ENCODE data around the gene CYP39A1.

Gene CYP39A1

DNA sequence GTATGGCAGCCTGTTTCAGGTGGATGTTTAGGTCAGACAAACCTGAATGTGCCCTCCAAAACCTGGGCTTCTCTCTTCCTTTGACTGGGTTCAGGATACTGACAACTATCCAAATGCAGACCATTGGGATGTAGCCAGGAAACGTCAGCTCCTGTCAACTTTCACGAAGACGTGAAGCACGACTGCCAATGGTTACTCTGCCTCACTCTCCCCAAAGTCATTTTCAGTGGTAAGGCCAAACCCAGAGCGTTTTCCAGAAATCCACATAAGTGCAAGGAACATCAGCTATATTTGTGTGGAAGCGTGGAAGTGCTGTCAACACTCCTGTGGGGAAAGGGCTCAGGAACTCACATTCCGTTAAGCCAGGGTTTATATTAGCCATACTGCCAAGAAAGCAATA, 141.3 kb downstream of the CYP39A1 start:
- Histone ChIP-seq H3K9ac (ENCODE audit: low read length) (no peak overlapping the region), H4K91ac (ENCODE audit: low read depth, low read length) (no peak overlapping the region), H4K8ac (ENCODE audit: low read depth, low read length) (no peak overlapping the region)

DNA sequence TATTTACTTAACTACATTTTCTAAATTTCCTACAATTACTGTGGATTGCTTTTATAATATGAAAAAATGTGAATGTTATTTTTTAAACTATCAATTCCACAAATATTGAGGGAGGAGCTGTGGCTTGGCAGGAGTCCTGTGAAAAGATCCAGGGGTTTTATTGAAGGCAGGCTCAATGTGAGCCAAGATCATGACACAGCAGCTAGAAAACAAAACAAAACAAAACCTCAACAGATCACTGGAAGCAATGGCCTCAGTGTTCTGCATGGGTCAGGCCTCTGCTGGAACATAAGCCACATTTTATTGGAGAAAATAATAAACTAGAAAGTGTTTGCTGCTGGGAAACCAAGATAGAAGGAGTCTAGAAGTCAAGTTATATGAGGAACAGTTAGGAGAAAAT, 142.0 kb downstream of the CYP39A1 start:
- Histone ChIP-seq H4K12ac (ENCODE audit: low read depth, low read length) (no peak overlapping the region), H3K79me1 (ENCODE audit: low read length) (no peaks in the 10 kb centered on the region), H2BK120ac (ENCODE audit: insufficient read depth, low read length, poor library complexity) (no peak overlapping the region), H3K27ac (ENCODE audit: low read depth, low read length) (no peak overlapping the region), H3K18ac (ENCODE audit: low read length) (no peak overlapping the region), H4K8ac (ENCODE audit: low read depth, low read length) (no peak overlapping the region), H2AK5ac (ENCODE audit: low read length) (no peak overlapping the region), H3K9ac (ENCODE audit: low read length) (no peak overlapping the region), H2AFZ (ENCODE audit: insufficient read depth, low read length, poor library complexity) (no peak overlapping the region), H3K36me3 (ENCODE audit: control insufficient read depth in 1 of 2, insufficient read depth in 2 of 2, low read length in 2 of 2) (no peaks in the 10 kb centered on the region), H3K4me1 (ENCODE audit: control insufficient read depth in 1 of 2, insufficient read depth in 2 of 2, low read length in 2 of 2) (no peaks in the 10 kb centered on the region), H3K4me2 (ENCODE audit: low read length) (no peak overlapping the region), H3K27me3 (ENCODE audit: insufficient read depth, low read length) (no peaks in the 10 kb centered on the region), H3K79me2 (ENCODE audit: control insufficient read depth, insufficient read depth, low read length, poor library complexity) (no peaks in the 10 kb centered on the region), H3K9me3 (ENCODE audit: insufficient read depth, low read depth, low read length) (no peaks in the 10 kb centered on the region), H2BK5ac (ENCODE audit: low read depth, low read length, poor library complexity) (no peak overlapping the region), H3K4me3 (ENCODE audit: low read depth, low read length) (no peak overlapping the region), H4K91ac (ENCODE audit: low read depth, low read length) (no peak overlapping the region), H2BK12ac (ENCODE audit: low read length) (no peak overlapping the region), H3K14ac (ENCODE audit: low read length) (no peak overlapping the region), H3K23ac (ENCODE audit: low read length) (no peak overlapping the region), H3K4ac (ENCODE audit: low read depth, low read length) (no peak overlapping the region)
- no peak for DNase-seq

More for the DNA sequence above, 141.3 kb downstream of the CYP39A1 start:
- Histone ChIP-seq H3K14ac (ENCODE audit: low read length) (no peak overlapping the region), H3K27me3 (ENCODE audit: insufficient read depth, low read length) (no peaks in the 10 kb centered on the region), H3K18ac (ENCODE audit: low read length) (no peak overlapping the region), H2BK5ac (ENCODE audit: low read depth, low read length, poor library complexity) (no peak overlapping the region), H2BK120ac (ENCODE audit: insufficient read depth, low read length, poor library complexity) (no peak overlapping the region), H3K4me1 (ENCODE audit: control insufficient read depth in 1 of 2, insufficient read depth in 2 of 2, low read length in 2 of 2) (no peaks in the 10 kb centered on the region), H2AFZ (ENCODE audit: insufficient read depth, low read length, poor library complexity) (peak overlapping the region; percentile 45), H3K9me3 (ENCODE audit: insufficient read depth, low read depth, low read length) (no peaks in the 10 kb centered on the region), H3K23ac (ENCODE audit: low read length) (no peak overlapping the region), H3K4ac (ENCODE audit: low read depth, low read length) (no peak overlapping the region), H2BK12ac (ENCODE audit: low read length) (no peak overlapping the region), H3K79me2 (ENCODE audit: control insufficient read depth, insufficient read depth, low read length, poor library complexity) (no peaks in the 10 kb centered on the region), H3K27ac (ENCODE audit: low read depth, low read length) (no peak overlapping the region), H3K4me3 (ENCODE audit: low read depth, low read length) (no peak overlapping the region), H3K79me1 (ENCODE audit: low read length) (no peaks in the 10 kb centered on the region), H3K36me3 (ENCODE audit: control insufficient read depth in 1 of 2, insufficient read depth in 2 of 2, low read length in 2 of 2) (no peaks in the 10 kb centered on the region), H4K12ac (ENCODE audit: low read depth, low read length) (no peak overlapping the region), H3K4me2 (ENCODE audit: low read length) (no peak overlapping the region), H2AK5ac (ENCODE audit: low read length) (no peak overlapping the region)
- WGBS (ENCODE audit: extremely low coverage, insufficient coverage, insufficient read length) = no CpG with 5 or more reads among the region's 7 CpGs
- DNase-seq = no peak

DNA sequence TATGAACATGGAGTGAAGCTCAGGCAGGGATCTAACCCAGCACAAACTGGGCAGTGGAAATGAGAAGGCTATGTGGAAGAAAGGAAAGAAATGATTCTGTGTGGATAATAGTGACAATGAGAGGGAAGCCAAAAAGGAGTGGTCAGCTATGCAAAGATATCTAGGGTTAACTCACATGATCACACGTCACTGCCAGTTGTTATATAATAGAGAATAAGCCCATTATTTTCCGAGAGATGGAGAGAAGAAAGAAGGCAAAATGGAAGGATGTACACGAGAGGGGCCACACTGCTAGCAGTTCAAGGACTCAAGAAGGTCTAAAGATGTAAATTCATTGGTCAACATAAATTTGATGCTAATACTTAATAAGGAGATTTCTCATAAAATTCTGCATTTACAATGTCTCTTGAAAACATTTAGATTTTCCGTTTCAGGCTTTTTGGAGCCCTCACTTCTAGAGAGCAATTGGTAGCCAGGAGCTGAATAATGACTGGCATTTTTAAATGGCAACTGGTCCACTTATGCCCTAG, 142.6 kb downstream of the CYP39A1 start:
- WGBS (ENCODE audit: extremely low coverage, insufficient coverage, insufficient read length) = no CpG with 5 or more reads among the region's 4 CpGs
- H3K18ac ChIP-seq (ENCODE audit: low read length) = no peak overlapping the region

DNA sequence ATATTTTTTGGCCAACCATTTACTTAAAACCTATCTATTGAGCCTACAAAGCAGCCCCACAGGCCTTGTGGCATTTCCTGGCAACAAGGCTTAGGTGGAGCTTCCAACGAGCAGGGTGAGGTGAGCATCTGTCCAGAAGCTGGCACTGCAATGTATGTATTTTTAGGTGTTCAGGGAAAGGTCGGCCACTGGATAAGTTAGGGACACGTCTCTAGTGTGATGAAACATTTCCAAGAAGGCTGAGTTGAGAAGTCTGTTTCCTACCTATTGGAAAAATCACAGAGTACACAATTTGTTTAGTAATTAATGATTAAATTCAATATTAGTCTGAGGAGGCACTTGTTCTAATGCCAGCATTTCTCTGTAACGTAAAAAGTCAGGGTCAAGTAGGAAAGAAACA, 143.6 kb downstream of the CYP39A1 start:
- no peak overlapping the region for H3K4me3 ChIP-seq (ENCODE audit: low read depth, low read length)
- no peak overlapping the region for H2AFZ ChIP-seq (ENCODE audit: insufficient read depth, low read length, poor library complexity)
- no peak overlapping the region for H2AK5ac ChIP-seq (ENCODE audit: low read length)
- H3K9ac ChIP-seq (ENCODE audit: low read length) = no peak overlapping the region
- H3K36me3 ChIP-seq (ENCODE audit: control insufficient read depth in 1 of 2, insufficient read depth in 2 of 2, low read length in 2 of 2) = no peaks in the 10 kb centered on the region
- no peaks in the 10 kb centered on the region for H3K79me1 ChIP-seq (ENCODE audit: low read length)
- no peaks in the 10 kb centered on the region for H3K4me1 ChIP-seq (ENCODE audit: control insufficient read depth in 1 of 2, insufficient read depth in 2 of 2, low read length in 2 of 2)
- H4K8ac ChIP-seq (ENCODE audit: low read depth, low read length) = no peak overlapping the region
- no peak overlapping the region for H2BK12ac ChIP-seq (ENCODE audit: low read length)
- H3K27ac ChIP-seq (ENCODE audit: low read depth, low read length) = no peak overlapping the region
- H3K27me3 ChIP-seq (ENCODE audit: insufficient read depth, low read length) = no peaks in the 10 kb centered on the region
- DNase-seq = no peak
- no peaks in the 10 kb centered on the region for H3K9me3 ChIP-seq (ENCODE audit: insufficient read depth, low read depth, low read length)
- WGBS (ENCODE audit: extremely low coverage, insufficient coverage, insufficient read length) = no CpG with 5 or more reads among the region's 4 CpGs
- H4K91ac ChIP-seq (ENCODE audit: low read depth, low read length) = no peak overlapping the region
- no peak overlapping the region for H2BK120ac ChIP-seq (ENCODE audit: insufficient read depth, low read length, poor library complexity)
- no peaks in the 10 kb centered on the region for H3K79me2 ChIP-seq (ENCODE audit: control insufficient read depth, insufficient read depth, low read length, poor library complexity)
- no peak overlapping the region for H3K18ac ChIP-seq (ENCODE audit: low read length)
- no peak overlapping the region for H3K4me2 ChIP-seq (ENCODE audit: low read length)
- no peak overlapping the region for H4K12ac ChIP-seq (ENCODE audit: low read depth, low read length)
- H3K14ac ChIP-seq (ENCODE audit: low read length) = no peak overlapping the region
- no peak overlapping the region for H3K4ac ChIP-seq (ENCODE audit: low read depth, low read length)
- no peak overlapping the region for H2BK5ac ChIP-seq (ENCODE audit: low read depth, low read length, poor library complexity)
- no peak overlapping the region for H3K23ac ChIP-seq (ENCODE audit: low read length)

More for the DNA sequence above, 142.6 kb downstream of the CYP39A1 start:
- H4K8ac ChIP-seq (ENCODE audit: low read depth, low read length) = no peak overlapping the region
- H3K4me3 ChIP-seq (ENCODE audit: low read depth, low read length) = no peak overlapping the region
- H3K4me2 ChIP-seq (ENCODE audit: low read length) = no peak overlapping the region
- H3K9ac ChIP-seq (ENCODE audit: low read length) = no peak overlapping the region
- H3K14ac ChIP-seq (ENCODE audit: low read length) = no peak overlapping the region
- H4K12ac ChIP-seq (ENCODE audit: low read depth, low read length) = no peak overlapping the region
- H2BK12ac ChIP-seq (ENCODE audit: low read length) = no peak overlapping the region
- H2BK120ac ChIP-seq (ENCODE audit: insufficient read depth, low read length, poor library complexity) = no peak overlapping the region
- H3K79me1 ChIP-seq (ENCODE audit: low read length) = no peaks in the 10 kb centered on the region
- no peaks in the 10 kb centered on the region for H3K79me2 ChIP-seq (ENCODE audit: control insufficient read depth, insufficient read depth, low read length, poor library complexity)
- no peak overlapping the region for H2AK5ac ChIP-seq (ENCODE audit: low read length)
- H3K9me3 ChIP-seq (ENCODE audit: insufficient read depth, low read depth, low read length) = no peaks in the 10 kb centered on the region
- H3K27me3 ChIP-seq (ENCODE audit: insufficient read depth, low read length) = no peaks in the 10 kb centered on the region
- H3K27ac ChIP-seq (ENCODE audit: low read depth, low read length) = no peak overlapping the region
- no peak overlapping the region for H2AFZ ChIP-seq (ENCODE audit: insufficient read depth, low read length, poor library complexity)
- H3K23ac ChIP-seq (ENCODE audit: low read length) = no peak overlapping the region
- no peak overlapping the region for H3K4ac ChIP-seq (ENCODE audit: low read depth, low read length)
- no peak overlapping the region for H2BK5ac ChIP-seq (ENCODE audit: low read depth, low read length, poor library complexity)
- DNase-seq = no peak
- H3K36me3 ChIP-seq (ENCODE audit: control insufficient read depth in 1 of 2, insufficient read depth in 2 of 2, low read length in 2 of 2) = no peaks in the 10 kb centered on the region
- no peaks in the 10 kb centered on the region for H3K4me1 ChIP-seq (ENCODE audit: control insufficient read depth in 1 of 2, insufficient read depth in 2 of 2, low read length in 2 of 2)
- no peak overlapping the region for H4K91ac ChIP-seq (ENCODE audit: low read depth, low read length)
